OCI-LY1 (cell line): ENCODE data around the gene HSD17B14.

Experiments used
- CTCF ChIP-seq: fragments of 200-600 bp; sonication (generic), shearing (Covaris generic); IDR thresholded peaks from 2 replicates; pipeline ENCODE4 v1.5.1; 2017; ENCODE audit warnings: mild to moderate bottlenecking, antibody characterized with exemption, low read length, moderate library complexity, mixed read lengths
- EZH2 ChIP-seq: fragments of 200-600 bp; sonication (generic), shearing (Covaris generic); IDR thresholded peaks from 2 replicates; pipeline ENCODE4 v1.8.0; 2017; ENCODE audit warnings: borderline replicate concordance, mixed run types, mild to moderate bottlenecking, antibody characterized with exemption, low read length, moderate library complexity, mixed read lengths

DNA sequence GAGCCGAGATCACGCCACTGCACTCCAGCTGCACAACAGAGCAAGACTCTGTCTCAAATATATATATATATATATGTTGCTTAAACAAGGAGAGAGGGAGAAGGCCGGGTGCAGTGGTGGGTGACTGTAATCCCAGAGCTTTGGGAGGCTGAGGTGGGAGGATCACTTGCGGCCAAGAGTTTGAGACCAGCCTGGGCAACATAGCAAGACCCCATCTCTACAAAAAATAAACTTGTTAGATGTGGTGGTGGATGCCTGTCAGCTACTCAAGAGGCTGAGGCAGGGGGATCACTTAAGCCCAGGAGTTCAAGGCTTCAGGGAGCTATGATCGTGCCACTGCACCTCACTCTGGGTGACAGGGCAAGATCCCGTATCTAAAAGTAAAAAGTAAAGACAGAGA lies 5.3 kb upstream of the HSD17B14 start:
- TF ChIP-seq CTCF = no peak
- no peak for TF ChIP-seq EZH2
